ENCODE measurements around the gene NR5A1.

The NR5A1 gene

GRCh38 chr9:124457887-124458431, 49.2 kb downstream of the NR5A1 start:
- DNase-seq (ENCODE audit: low spot score) = no peak

GRCh38 chr9:124457079-124457886, 49.9 kb downstream of the NR5A1 start:
- DNase-seq (ENCODE audit: low spot score) = no peak

GRCh38 chr9:124456341-124457078, 50.7 kb downstream of the NR5A1 start:
- no peak for DNase-seq (ENCODE audit: low spot score)

GRCh38 chr9:124455820-124456219, 51.4 kb downstream of the NR5A1 start:
- DNase-seq (ENCODE audit: low spot score) = no peak

- no peak for DNase-seq (ENCODE audit: low spot score)
These were observed 52.3 kb downstream of the NR5A1 start for GRCh38 chr9:124454791-124455443.

GRCh38 chr9:124454296-124454695, 52.9 kb downstream of the NR5A1 start:
- DNase-seq (ENCODE audit: low spot score) = no peak

GRCh38 chr9:124453586-124454191, 53.5 kb downstream of the NR5A1 start:
- no peak for DNase-seq (ENCODE audit: low spot score)

GRCh38 chr9:124452841-124453585, 54.2 kb downstream of the NR5A1 start:
- no peak for DNase-seq (ENCODE audit: low spot score)

GRCh38 chr9:124452326-124452725, 54.9 kb downstream of the NR5A1 start:
- no peak for DNase-seq (ENCODE audit: low spot score)

- DNase-seq (ENCODE audit: low spot score) = no peak
These were observed 56.1 kb downstream of the NR5A1 start for GRCh38 chr9:124450931-124451661.

GRCh38 chr9:124450241-124450924, 56.8 kb downstream of the NR5A1 start, which contains the start of gene ADGRD2:
Gene ADGRD2, plus strand, starts transcription at chr9:124450451. Its CDS starts 1,216 bp downstream, at chr9:124451667.
- peak; percentile 26 for DNase-seq (ENCODE audit: low spot score)

GRCh38 chr9:124449381-124450151, 57.6 kb downstream of the NR5A1 start:
- no peak for DNase-seq (ENCODE audit: low spot score)

- no peak for DNase-seq (ENCODE audit: low spot score)
These were observed 59.2 kb downstream of the NR5A1 start for GRCh38 chr9:124448019-124448418.

- no peak for DNase-seq (ENCODE audit: low spot score)
These were observed 59.9 kb downstream of the NR5A1 start for GRCh38 chr9:124447297-124447661.

- no peak for DNase-seq (ENCODE audit: low spot score)
These were observed 63.0 kb downstream of the NR5A1 start for GRCh38 chr9:124444166-124444565.

- no peak for DNase-seq (ENCODE audit: low spot score)
These were observed 63.6 kb downstream of the NR5A1 start for GRCh38 chr9:124443625-124444024.

GRCh38 chr9:124442826-124443225, 64.4 kb downstream of the NR5A1 start:
- DNase-seq (ENCODE audit: low spot score) = no peak

GRCh38 chr9:124442379-124442778, 64.8 kb downstream of the NR5A1 start:
- DNase-seq (ENCODE audit: low spot score) = no peak

GRCh38 chr9:124441291-124441690, 65.9 kb downstream of the NR5A1 start:
- no peak for DNase-seq (ENCODE audit: low spot score)

All from kidney tubule cell (primary cell).